ENCODE measurements around the gene PCDH1.

The PCDH1 gene

DNA sequence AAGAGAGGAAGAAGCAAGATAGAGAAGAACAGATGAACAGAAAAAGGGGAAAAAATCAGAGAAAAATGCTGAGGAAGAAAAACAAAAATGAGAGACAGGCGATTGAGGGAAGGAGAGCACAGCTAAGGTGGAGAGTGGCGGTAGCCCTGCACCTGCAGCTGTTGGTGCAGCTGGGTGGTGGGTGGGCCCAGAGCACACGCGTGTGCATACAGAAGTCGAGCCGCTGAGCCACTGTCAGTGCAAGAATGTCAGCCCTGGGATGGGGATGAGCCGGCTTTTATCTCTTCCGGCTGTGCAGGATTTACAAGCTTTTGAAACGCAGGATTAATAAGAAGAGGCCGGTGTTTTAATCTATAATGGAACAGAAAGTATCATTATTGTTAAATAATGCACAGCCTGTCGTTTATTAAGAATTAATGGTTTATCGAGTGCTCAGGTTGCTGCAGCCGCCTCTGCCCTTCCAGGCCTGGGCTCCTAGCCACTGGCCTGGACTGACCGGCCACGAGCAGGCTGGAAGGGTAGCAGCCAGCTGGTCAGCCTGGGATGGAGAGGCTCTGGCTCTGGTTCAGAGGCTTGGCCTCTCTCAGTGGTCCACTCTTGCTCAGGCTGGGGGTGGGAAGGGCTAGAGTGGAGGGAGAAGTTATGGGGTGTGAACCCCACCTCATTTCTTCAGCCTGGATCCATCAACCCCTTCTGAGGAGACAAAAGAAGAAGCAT, 68.7 kb downstream of the PCDH1 start:
- TF ChIP-seq, protein P1, sequence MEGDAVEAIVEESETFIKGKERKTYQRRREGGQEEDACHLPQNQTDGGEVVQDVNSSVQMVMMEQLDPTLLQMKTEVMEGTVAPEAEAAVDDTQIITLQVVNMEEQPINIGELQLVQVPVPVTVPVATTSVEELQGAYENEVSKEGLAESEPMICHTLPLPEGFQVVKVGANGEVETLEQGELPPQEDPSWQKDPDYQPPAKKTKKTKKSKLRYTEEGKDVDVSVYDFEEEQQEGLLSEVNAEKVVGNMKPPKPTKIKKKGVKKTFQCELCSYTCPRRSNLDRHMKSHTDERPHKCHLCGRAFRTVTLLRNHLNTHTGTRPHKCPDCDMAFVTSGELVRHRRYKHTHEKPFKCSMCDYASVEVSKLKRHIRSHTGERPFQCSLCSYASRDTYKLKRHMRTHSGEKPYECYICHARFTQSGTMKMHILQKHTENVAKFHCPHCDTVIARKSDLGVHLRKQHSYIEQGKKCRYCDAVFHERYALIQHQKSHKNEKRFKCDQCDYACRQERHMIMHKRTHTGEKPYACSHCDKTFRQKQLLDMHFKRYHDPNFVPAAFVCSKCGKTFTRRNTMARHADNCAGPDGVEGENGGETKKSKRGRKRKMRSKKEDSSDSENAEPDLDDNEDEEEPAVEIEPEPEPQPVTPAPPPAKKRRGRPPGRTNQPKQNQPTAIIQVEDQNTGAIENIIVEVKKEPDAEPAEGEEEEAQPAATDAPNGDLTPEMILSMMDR (IDR thresholded peaks at IDR 0.05; ENCODE audit: low read depth, low read length) = no peak
- no peak for TF ChIP-seq EZH2phosphoT487 (IDR thresholded peaks at IDR 0.05; ENCODE audit: low read depth)
- Histone ChIP-seq H4K20me1 (ENCODE audit: insufficient read depth, low read length) (no peaks in the 10 kb centered on the region), H3K4me1 (ENCODE audit: low read length) (peaks cover 13% of the 10 kb centered on the region), H3K4me3 (ENCODE audit: low read length) (no peak overlapping the region), H3K27me3 (ENCODE audit: low read depth, low read length) (peaks cover 10% of the 10 kb centered on the region), H3K4me2 (ENCODE audit: low read length) (no peak overlapping the region), H3K9me3 (ENCODE audit: insufficient read depth, low read length) (no peaks in the 10 kb centered on the region), H3K79me2 (ENCODE audit: low read length) (no peaks in the 10 kb centered on the region), H3K27ac (ENCODE audit: low read length) (no peak overlapping the region), H3K36me3 (replicated peaks; ENCODE audit: low read depth, low read length) (no peaks in the 10 kb centered on the region), H2AFZ (ENCODE audit: low read depth, low read length) (no peak overlapping the region), H3K9ac (ENCODE audit: low read length) (no peak overlapping the region)

DNA sequence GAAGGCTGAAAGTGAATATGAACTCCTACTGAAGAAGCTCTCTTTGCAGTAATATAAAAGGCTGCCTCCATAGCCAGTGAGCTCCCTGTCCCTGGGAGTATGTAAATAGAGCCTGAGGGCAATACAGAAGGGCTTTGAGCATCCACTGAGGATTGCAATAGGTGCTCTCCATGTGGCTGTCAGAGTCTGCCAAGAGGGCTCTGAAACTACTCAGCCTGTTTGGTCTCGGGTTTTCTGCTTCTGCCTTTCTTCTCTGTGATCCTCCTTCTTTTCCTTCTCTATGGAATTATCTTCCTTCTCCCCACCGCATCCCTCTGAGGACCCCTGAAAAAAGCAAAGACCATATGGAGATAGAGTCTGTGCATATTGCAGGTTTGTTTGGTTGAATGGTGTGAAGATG, 69.4 kb downstream of the PCDH1 start:
- Histone ChIP-seq H3K79me2 (ENCODE audit: low read length) (no peaks in the 10 kb centered on the region), H2AFZ (ENCODE audit: low read depth, low read length) (no peak overlapping the region), H3K9ac (ENCODE audit: low read length) (no peak overlapping the region), H3K27me3 (ENCODE audit: low read depth, low read length) (peaks cover 10% of the 10 kb centered on the region), H3K4me3 (ENCODE audit: low read length) (no peak overlapping the region), H3K4me1 (ENCODE audit: low read length) (peaks cover 13% of the 10 kb centered on the region), H3K4me2 (ENCODE audit: low read length) (no peak overlapping the region), H3K27ac (ENCODE audit: low read length) (no peak overlapping the region), H3K36me3 (replicated peaks; ENCODE audit: low read depth, low read length) (no peaks in the 10 kb centered on the region), H4K20me1 (ENCODE audit: insufficient read depth, low read length) (no peaks in the 10 kb centered on the region), H3K9me3 (ENCODE audit: insufficient read depth, low read length) (no peaks in the 10 kb centered on the region)
- TF ChIP-seq, protein P1 (IDR thresholded peaks at IDR 0.05; ENCODE audit: low read depth, low read length) = no peak
- no peak for TF ChIP-seq EZH2phosphoT487 (IDR thresholded peaks at IDR 0.05; ENCODE audit: low read depth)

DNA sequence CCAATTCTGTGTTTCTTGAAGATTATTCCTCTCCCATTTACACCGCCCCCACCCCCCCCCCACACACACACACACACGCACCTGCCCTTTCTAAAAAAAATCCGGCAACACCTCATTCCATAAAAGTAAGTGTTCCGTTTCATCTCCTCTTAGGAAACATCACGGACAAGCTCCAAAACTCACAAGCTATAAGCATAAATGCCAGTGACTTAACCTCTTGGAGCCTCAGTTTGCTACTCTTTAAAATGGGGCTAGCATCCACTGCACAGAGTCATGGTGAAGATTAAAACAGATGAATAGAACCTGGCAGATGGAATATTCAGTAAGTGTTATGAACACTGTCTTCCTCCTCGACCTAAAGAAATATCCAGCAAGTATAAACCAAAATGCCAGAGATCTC, 70.5 kb downstream of the PCDH1 start:
- Histone ChIP-seq H3K27me3 (ENCODE audit: low read depth, low read length) (peaks cover 14% of the 10 kb centered on the region), H3K4me2 (ENCODE audit: low read length) (no peak overlapping the region), H3K9ac (ENCODE audit: low read length) (no peak overlapping the region), H3K36me3 (replicated peaks; ENCODE audit: low read depth, low read length) (no peaks in the 10 kb centered on the region), H2AFZ (ENCODE audit: low read depth, low read length) (no peak overlapping the region), H3K4me3 (ENCODE audit: low read length) (no peak overlapping the region), H3K9me3 (ENCODE audit: insufficient read depth, low read length) (no peaks in the 10 kb centered on the region), H4K20me1 (ENCODE audit: insufficient read depth, low read length) (no peaks in the 10 kb centered on the region), H3K4me1 (ENCODE audit: low read length) (peaks cover 13% of the 10 kb centered on the region), H3K27ac (ENCODE audit: low read length) (no peak overlapping the region), H3K79me2 (ENCODE audit: low read length) (no peaks in the 10 kb centered on the region)
- TF ChIP-seq EZH2phosphoT487 (IDR thresholded peaks at IDR 0.05; ENCODE audit: low read depth) = no peak
- TF ChIP-seq, protein P1 (IDR thresholded peaks at IDR 0.05; ENCODE audit: low read depth, low read length) = no peak

DNA sequence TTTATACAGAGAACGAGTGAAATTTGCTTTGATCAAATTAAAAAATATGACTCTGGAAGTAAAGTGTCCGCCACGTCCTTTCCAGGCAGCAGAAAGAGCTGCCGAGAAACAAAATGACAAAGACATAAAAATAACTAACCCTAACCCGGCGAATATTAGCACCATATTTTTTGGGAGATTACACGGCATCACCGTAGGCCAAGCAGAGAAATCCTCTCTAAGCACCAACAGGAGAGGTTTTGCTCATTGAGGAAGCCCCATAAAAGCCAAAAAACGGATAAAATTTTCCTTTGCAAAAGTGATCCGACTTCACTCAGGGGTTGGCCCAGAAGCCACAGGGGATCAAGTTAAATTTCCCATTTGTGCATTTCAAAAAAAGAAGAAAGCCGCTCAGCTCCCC, 70.9 kb downstream of the PCDH1 start:
- H3K27me3 ChIP-seq (ENCODE audit: low read depth, low read length) = peaks cover 14% of the 10 kb centered on the region

More for the DNA sequence above, 70.9 kb downstream of the PCDH1 start:
- no peak overlapping the region for H3K27ac ChIP-seq (ENCODE audit: low read length)
- no peak overlapping the region for H3K9ac ChIP-seq (ENCODE audit: low read length)
- H2AFZ ChIP-seq (ENCODE audit: low read depth, low read length) = no peak overlapping the region
- TF ChIP-seq EZH2phosphoT487 (IDR thresholded peaks at IDR 0.05; ENCODE audit: low read depth) = no peak
- TF ChIP-seq, protein P1 (IDR thresholded peaks at IDR 0.05; ENCODE audit: low read depth, low read length) = no peak
- H3K4me2 ChIP-seq (ENCODE audit: low read length) = no peak overlapping the region
- peaks cover 13% of the 10 kb centered on the region for H3K4me1 ChIP-seq (ENCODE audit: low read length)
- H3K79me2 ChIP-seq (ENCODE audit: low read length) = no peaks in the 10 kb centered on the region
- H3K4me3 ChIP-seq (ENCODE audit: low read length) = no peak overlapping the region
- H4K20me1 ChIP-seq (ENCODE audit: insufficient read depth, low read length) = no peaks in the 10 kb centered on the region
- no peaks in the 10 kb centered on the region for H3K36me3 ChIP-seq (replicated peaks; ENCODE audit: low read depth, low read length)
- H3K9me3 ChIP-seq (ENCODE audit: insufficient read depth, low read length) = no peaks in the 10 kb centered on the region

Measured in OCI-LY3 (cell line).